Endodermal cell (in vitro differentiated cells): ENCODE data around the gene RBM47. TPM values are rescaled to one million over a fixed set of nuclear protein-coding genes. Genes with fewer than 3 reads are reported as not detected.

ENCODE experiments used
- DNase-seq: peaks from one replicate; pipeline ENCODE4 v3.0.0-alpha.2; 2017
- H3K27ac ChIP-seq: 2 replicates; pipeline ENCODE4 v1.5.1; 2013; ENCODE audit warnings: mild to moderate bottlenecking, low read depth, low read length, moderate library complexity
- H3K27me3 ChIP-seq: 2 replicates; pipeline ENCODE4 v1.6.1; 2013; ENCODE audit warnings: mild to moderate bottlenecking, low read length, moderate library complexity; ENCODE audit not compliant: insufficient read depth, control insufficient read depth, poor library complexity, severe bottlenecking
- H3K36me3 ChIP-seq: 2 replicates; pipeline ENCODE4 v1.7.0; 2013; ENCODE audit warnings: mild to moderate bottlenecking, low read length, moderate library complexity; ENCODE audit not compliant: control insufficient read depth, insufficient read depth
- H3K4me1 ChIP-seq: one replicate; pipeline ENCODE4 v1.7.0; 2013; ENCODE audit warnings: low read length; ENCODE audit not compliant: control insufficient read depth, insufficient read depth
- H3K4me3 ChIP-seq: 2 replicates; pipeline ENCODE4 v1.5.1; 2013; ENCODE audit warnings: mild to moderate bottlenecking, low read length, moderate library complexity
- H3K9ac ChIP-seq: 2 replicates; pipeline ENCODE4 v1.6.1; 2013; ENCODE audit warnings: mild to moderate bottlenecking, low read length, moderate library complexity; ENCODE audit not compliant: poor library complexity, severe bottlenecking; ENCODE audit errors: extremely low read depth
- H3K9me3 ChIP-seq: 2 replicates; pipeline ENCODE4 v1.6.1; 2013; ENCODE audit warnings: mild to moderate bottlenecking, low read length, moderate library complexity; ENCODE audit not compliant: control insufficient read depth
- H3K27ac Mint-ChIP-seq: 2 replicates; pipeline ENCODE4 v1.8.0; 2020; ENCODE audit warnings: mixed read lengths
- H3K27me3 Mint-ChIP-seq: 2 replicates; pipeline ENCODE4 v1.8.0; 2021; ENCODE audit warnings: mild to moderate bottlenecking, mixed read lengths; ENCODE audit not compliant: insufficient read depth
- H3K36me3 Mint-ChIP-seq: 2 replicates; pipeline ENCODE4 v1.8.0; 2020; ENCODE audit warnings: low read depth, mixed read lengths
- H3K4me1 Mint-ChIP-seq: 2 replicates; pipeline ENCODE4 v1.8.0; 2020; ENCODE audit warnings: mixed read lengths
- H3K4me3 Mint-ChIP-seq: 2 replicates; pipeline ENCODE4 v1.8.0; 2020; ENCODE audit warnings: mild to moderate bottlenecking, moderate library complexity, mixed read lengths
- H3K9me3 Mint-ChIP-seq: 2 replicates; pipeline ENCODE4 v1.8.0; 2020; ENCODE audit warnings: mild to moderate bottlenecking, mixed read lengths
- WGBS, 2 experiments: methylation state at CpG; one replicate each; pipeline versions ENCODE4 v1.1.5 to v1.1.7; 2013; ENCODE audit warnings: missing lambda C conversion rate in 2 of 2, mixed read lengths in 1 of 2; ENCODE audit not compliant: insufficient coverage in 1 of 2, insufficient read length in 1 of 2; 5-methylcytosine and 5-hydroxymethylcytosine counted together
- total RNA-seq, 2 donors: library from RNA; stranded (reverse); fragmentation: NEBNext Ultra II Directional in 1 of 2; extraction: Animal tissue kit (Norgen Biotek cat#: 25700) in 1 of 2; gene quantifications; 2 replicates in 1 of 2; 3 replicates in 1 of 2; pipeline ENCODE4 v1.2.1, GENCODE V29; 2021
- TF ChIP-seq, protein P1 (sequence below): fragments of 200-600 bp; sonication (generic); conservative IDR thresholded peaks from 2 replicates; pipeline ENCODE4 v1.5.0; 2021; ENCODE audit warnings: antibody characterized with exemption, mild to moderate bottlenecking

The RBM47 gene
- total RNA-seq, 2 donors from 2014 or later: 71.7 to 90.6 TPM

DNA sequence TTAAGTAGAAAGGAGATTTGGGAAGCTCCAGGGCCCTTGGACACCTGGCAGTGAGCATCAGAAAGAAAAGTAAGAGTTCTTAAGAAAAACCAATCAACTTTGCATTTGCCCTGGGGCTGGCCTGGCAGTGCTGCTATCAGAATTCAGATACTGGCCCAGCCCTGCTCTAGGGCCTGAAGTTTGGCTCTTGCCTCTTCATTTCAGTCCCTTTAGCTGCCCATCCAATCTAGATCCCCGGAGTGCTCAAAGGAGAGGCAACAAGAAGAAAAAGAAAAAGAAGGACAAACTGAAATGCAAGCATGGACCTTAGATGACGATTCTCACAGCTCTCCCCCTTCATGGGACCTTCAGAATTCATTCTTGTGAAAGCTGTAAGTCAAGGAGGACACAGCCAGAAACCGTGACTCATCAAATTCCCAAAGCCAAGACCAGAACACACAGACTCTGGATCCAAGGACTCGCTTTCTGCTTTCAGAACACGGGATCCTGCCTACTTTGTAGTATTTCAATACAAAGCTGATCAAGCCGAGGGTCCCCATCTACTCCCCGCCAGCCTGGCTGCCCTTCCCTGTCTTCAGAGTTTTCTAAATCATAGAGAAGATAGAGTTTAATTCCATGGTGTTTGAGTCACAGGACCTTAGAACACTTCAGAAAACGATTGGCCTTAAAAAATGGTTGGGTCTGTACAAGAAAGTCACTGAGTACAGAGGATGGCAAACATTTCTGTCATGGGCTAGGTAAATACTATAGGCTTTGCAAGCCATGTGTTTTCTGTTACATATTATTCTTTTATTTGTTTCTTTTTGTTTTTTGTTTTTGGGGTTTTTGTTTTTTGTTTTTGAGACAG is 103.7 kb downstream of the RBM47 start:
- Histone ChIP-seq H3K4me1 (no peaks in the 10 kb centered on the region), H3K36me3 (no peaks in the 10 kb centered on the region), H3K4me3 (no peak overlapping the region), H3K9me3 (no peaks in the 10 kb centered on the region), H3K9ac (no peak overlapping the region), H3K27ac (no peak overlapping the region), H3K27me3 (no peaks in the 10 kb centered on the region)
- Mint-ChIP-seq H3K4me1 (peaks cover 7% of the 10 kb centered on the region), H3K4me3 (no peak overlapping the region), H3K36me3 (peaks cover 22% of the 10 kb centered on the region), H3K27ac (peak overlapping the region; percentile 93), H3K27me3 (no peaks in the 10 kb centered on the region), H3K9me3 (no peaks in the 10 kb centered on the region)
- peak; percentile 72 for DNase-seq
- 65 to 78% methylated on average over 4 to 8 of the region's 8 CpGs for WGBS, 2 experiments
- TF ChIP-seq, protein P1, sequence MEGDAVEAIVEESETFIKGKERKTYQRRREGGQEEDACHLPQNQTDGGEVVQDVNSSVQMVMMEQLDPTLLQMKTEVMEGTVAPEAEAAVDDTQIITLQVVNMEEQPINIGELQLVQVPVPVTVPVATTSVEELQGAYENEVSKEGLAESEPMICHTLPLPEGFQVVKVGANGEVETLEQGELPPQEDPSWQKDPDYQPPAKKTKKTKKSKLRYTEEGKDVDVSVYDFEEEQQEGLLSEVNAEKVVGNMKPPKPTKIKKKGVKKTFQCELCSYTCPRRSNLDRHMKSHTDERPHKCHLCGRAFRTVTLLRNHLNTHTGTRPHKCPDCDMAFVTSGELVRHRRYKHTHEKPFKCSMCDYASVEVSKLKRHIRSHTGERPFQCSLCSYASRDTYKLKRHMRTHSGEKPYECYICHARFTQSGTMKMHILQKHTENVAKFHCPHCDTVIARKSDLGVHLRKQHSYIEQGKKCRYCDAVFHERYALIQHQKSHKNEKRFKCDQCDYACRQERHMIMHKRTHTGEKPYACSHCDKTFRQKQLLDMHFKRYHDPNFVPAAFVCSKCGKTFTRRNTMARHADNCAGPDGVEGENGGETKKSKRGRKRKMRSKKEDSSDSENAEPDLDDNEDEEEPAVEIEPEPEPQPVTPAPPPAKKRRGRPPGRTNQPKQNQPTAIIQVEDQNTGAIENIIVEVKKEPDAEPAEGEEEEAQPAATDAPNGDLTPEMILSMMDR: no peak

DNA sequence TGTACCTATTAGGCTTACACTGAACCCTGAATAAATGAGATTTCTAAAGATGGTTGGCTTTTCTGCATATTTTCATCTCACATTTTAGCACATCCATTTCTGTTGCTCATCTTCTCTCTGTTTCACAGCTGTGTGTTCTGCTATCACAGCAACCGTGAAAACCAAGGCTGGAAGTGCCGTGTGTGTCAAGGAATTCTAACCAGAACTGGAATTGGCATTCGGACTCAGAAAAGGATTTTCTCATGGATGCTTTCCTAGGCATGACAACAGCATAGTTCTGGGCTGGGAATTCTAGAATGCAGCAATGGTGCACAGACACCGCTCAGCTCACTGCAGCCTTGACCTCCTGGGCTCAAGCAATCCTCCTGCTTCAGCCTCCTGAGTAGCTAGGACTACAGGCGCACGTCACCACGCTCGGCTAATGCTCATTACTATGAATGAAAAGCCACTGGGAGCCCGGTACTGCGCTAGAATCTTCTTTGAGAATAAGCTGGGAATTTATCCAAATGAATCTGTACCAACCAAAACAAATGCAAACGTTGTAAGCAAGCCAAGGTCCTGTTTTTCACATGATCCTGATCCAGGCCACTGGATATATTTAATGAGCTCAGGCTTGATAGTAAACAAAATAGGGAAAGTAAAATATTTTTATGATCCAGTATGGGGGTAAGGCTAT is 105.2 kb downstream of the RBM47 start:
- TF ChIP-seq, protein P1: no peak
- Histone ChIP-seq H3K27ac (no peak overlapping the region), H3K9me3 (no peaks in the 10 kb centered on the region), H3K4me3 (no peak overlapping the region), H3K9ac (no peak overlapping the region), H3K4me1 (no peaks in the 10 kb centered on the region), H3K36me3 (no peaks in the 10 kb centered on the region), H3K27me3 (no peaks in the 10 kb centered on the region)
- DNase-seq: no peak
- H3K36me3 Mint-ChIP-seq: peaks cover 21% of the 10 kb centered on the region
- WGBS, 2 experiments: 97% methylated on average over 10 to 11 of the region's 11 CpGs
- H3K27ac Mint-ChIP-seq: no peak overlapping the region
- H3K27me3 Mint-ChIP-seq: no peaks in the 10 kb centered on the region
- no peaks in the 10 kb centered on the region for H3K9me3 Mint-ChIP-seq
- no peak overlapping the region for H3K4me3 Mint-ChIP-seq
- peaks cover 7% of the 10 kb centered on the region for H3K4me1 Mint-ChIP-seq

DNA sequence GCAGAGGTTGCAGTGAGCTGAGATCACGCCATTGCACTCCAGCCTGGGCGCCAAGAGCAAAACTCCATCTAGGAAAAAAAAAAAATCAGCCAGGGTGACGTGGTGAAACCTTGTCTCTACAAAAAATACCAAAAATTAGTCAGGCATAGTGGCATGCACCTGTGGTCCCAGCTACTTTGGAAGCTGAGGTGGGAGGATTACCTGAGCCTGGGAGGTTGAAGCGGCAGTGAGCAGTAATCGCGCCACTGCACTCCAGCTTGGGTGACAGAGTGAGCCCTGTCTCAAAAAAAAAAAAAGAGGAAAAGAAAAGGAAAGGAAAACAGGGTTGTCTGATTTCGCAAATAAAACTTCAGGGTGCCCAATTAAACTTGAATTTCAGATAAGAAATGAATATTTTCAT is 106.1 kb downstream of the RBM47 start:
- Mint-ChIP-seq H3K36me3 (peaks cover 18% of the 10 kb centered on the region), H3K4me3 (no peak overlapping the region), H3K27ac (peak overlapping the region; percentile 72), H3K27me3 (no peaks in the 10 kb centered on the region), H3K4me1 (peaks cover 7% of the 10 kb centered on the region), H3K9me3 (no peaks in the 10 kb centered on the region)
- Histone ChIP-seq H3K9me3 (no peaks in the 10 kb centered on the region), H3K27me3 (no peaks in the 10 kb centered on the region), H3K4me3 (no peak overlapping the region), H3K36me3 (no peaks in the 10 kb centered on the region), H3K9ac (no peak overlapping the region), H3K27ac (no peak overlapping the region), H3K4me1 (no peaks in the 10 kb centered on the region)
- TF ChIP-seq, protein P1: no peak
- DNase-seq: no peak
- 97 to 98% methylated on average over 5 to 7 of the region's 7 CpGs for WGBS, 2 experiments
